ENCODE results near the gene MRI1. TPM values are rescaled to one million over a fixed set of nuclear protein-coding genes. Genes with fewer than 3 reads are reported as not detected.

MRI1 gene
- polyA plus RNA-seq, 2 of the 4 experiments (the other 2 are of a cell fraction): 12.6 to 16.2 TPM

DNA sequence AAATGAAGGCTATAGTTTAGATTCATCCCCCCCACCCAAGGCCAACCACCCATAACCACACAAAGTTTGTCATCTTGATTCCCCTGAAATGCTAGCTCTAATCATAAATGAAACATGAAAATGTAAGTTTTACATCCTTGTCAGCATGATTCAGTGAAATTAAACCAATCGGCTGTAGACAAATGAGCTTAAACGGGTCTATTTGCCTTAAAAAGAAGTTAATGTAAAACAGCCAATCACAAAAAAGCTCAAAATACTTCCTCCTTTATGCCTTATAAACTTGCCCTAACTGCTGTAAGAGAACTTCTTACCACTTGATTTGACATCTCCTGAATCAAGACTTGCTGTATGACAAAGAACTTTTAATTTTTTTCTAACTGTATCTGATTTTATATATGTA is 34.5 kb upstream of the MRI1 start:
- ATAC-seq (no peak), DNase-seq (ENCODE audit: low read depth in 1 of 2, low spot score in 1 of 2) (peak in 1 of 2 experiments; percentile 55), FAIRE-seq (no peak)
- no peak overlapping the region for H3K4me3 ChIP-seq
- no peaks in the 10 kb centered on the region for H3K9me3 ChIP-seq
- TF ChIP-seq ZSCAN20 (CRISPR knock-in tag; IDR thresholded peaks at IDR 0.05): no peak
- TF ChIP-seq MAFK (IDR thresholded peaks at IDR 0.05; ENCODE audit: partially characterized antibody): peak; percentile 34
- TF ChIP-seq NFE2L2 (conservative IDR thresholded peaks at IDR 0.05; ENCODE audit: low read length): peak; percentile 50; the same call in 1 of the 2 replicates
- ChIA-PET CTCF (interaction anchor here (0.6 to 1.4 kb wide), 3 partner anchors 8 to 179 kb away, joined by 3 to 7 read pairs (median 4); no protein-coding TSS in a partner anchor), POLR2A (no interaction called here)
- H3K4me2 ChIP-seq: peak overlapping the region; percentile 91; the same call in 2 of the 3 replicates
- H3K4me1 ChIP-seq: peaks cover 16% of the 10 kb centered on the region
- peak overlapping the region; percentile 83 to 96; a peak in 5 of 6 replicates for H3K27ac ChIP-seq
- WGBS (ENCODE audit: missing lambda C conversion rate): 22% methylated on average over 2 of the region's 2 CpGs

GRCh38 chr19:13731147-13731964 is 33.0 kb upstream of the MRI1 start:
- Histone ChIP-seq H3K4me3 (peak overlapping the region; percentile 54), H3K4me1 (peaks cover 16% of the 10 kb centered on the region), H3K27ac (peak overlapping the region; percentile 83 to 96), H3K9me3 (no peaks in the 10 kb centered on the region), H3K4me2 (peak overlapping the region; percentile 91)
- DNase-seq (ENCODE audit: low read depth in 1 of 2, low spot score in 1 of 2): peak; percentile 86 to 93
- ChIA-PET POLR2A (interaction anchor here (0.9 to 1.2 kb wide), 2 partner anchors 11 to 16 kb away, joined by 3 to 17 read pairs; a partner anchor contains a TSS), CTCF (interaction anchor here (1.2 to 1.6 kb wide), 3 partner anchors 16 to 453 kb away, joined by 3 to 4 read pairs (median 3); a partner anchor contains a TSS)
- peak; percentile 99 for ATAC-seq
- FAIRE-seq: no peak
- TF ChIP-seq PHF8 (IDR thresholded peaks at IDR 0.05; ENCODE audit: borderline replicate concordance, low read depth): 0 out of 2 replicates have a peak, but pooled peaks have one; percentile 15
- TF ChIP-seq FOSL2 (IDR thresholded peaks at IDR 0.05): peak; percentile 80
- peak; percentile 96 for TF ChIP-seq FOSL2 (CRISPR knock-in tag; IDR thresholded peaks at IDR 0.05)
- TF ChIP-seq JUN (IDR thresholded peaks at IDR 0.05): peak; percentile 37 to 54; a peak in 3 of 5 replicates
- no peak for TF ChIP-seq TFCP2L1 (CRISPR knock-in tag; IDR thresholded peaks at IDR 0.05)
- no peak for TF ChIP-seq ZC3H11A (IDR thresholded peaks at IDR 0.05)
- TF ChIP-seq BCL3 (IDR thresholded peaks at IDR 0.05): peak; percentile 65; the same call in 1 of the 3 replicates
- TF ChIP-seq POLR2A (IDR thresholded peaks at IDR 0.05; ENCODE audit: low read length): peak; percentile 68
- TF ChIP-seq JUNB (IDR thresholded peaks at IDR 0.05): peak; percentile 86
- under 1% methylated on average over 28 of the region's 39 CpGs for WGBS (ENCODE audit: missing lambda C conversion rate)

GRCh38 chr19:13732337-13732736 is 32.0 kb upstream of the MRI1 start:
- peak overlapping the region; percentile 54 for H3K4me3 ChIP-seq
- no peak for FAIRE-seq
- peak overlapping the region; percentile 91 for H3K4me2 ChIP-seq
- peaks cover 16% of the 10 kb centered on the region for H3K4me1 ChIP-seq
- H3K27ac ChIP-seq: peak overlapping the region in 1 of 2 experiments; percentile 96; a peak in 3 of 6 replicates
- WGBS (ENCODE audit: missing lambda C conversion rate): 75% methylated on average over 8 of the region's 8 CpGs
- ATAC-seq: no peak
- TF ChIP-seq ATOH8 (CRISPR knock-in tag; IDR thresholded peaks at IDR 0.05; ENCODE audit: low read depth) (no peak), NPAS2 (CRISPR knock-in tag; IDR thresholded peaks at IDR 0.05; ENCODE audit: borderline replicate concordance) (no peak), EHF (CRISPR knock-in tag; IDR thresholded peaks at IDR 0.05) (no peak), BCL3 (IDR thresholded peaks at IDR 0.05) (no peak), POLR2A (IDR thresholded peaks at IDR 0.05; ENCODE audit: low read length) (no peak), KDM1A (IDR thresholded peaks at IDR 0.05; ENCODE audit: low read depth) (no peak), USF2 (IDR thresholded peaks at IDR 0.05) (no peak), EHMT2 (IDR thresholded peaks at IDR 0.05; ENCODE audit: low read depth) (no peak), HDAC2 (IDR thresholded peaks at IDR 0.05) (no peak), EP300 (IDR thresholded peaks at IDR 0.05) (no peak), KDM5A (IDR thresholded peaks at IDR 0.05) (no peak), FOSL2 (IDR thresholded peaks at IDR 0.05) (no peak), FOSL2 (CRISPR knock-in tag; IDR thresholded peaks at IDR 0.05) (no peak), TFCP2L1 (CRISPR knock-in tag; IDR thresholded peaks at IDR 0.05) (no peak), CHD4 (IDR thresholded peaks at IDR 0.05; ENCODE audit: borderline replicate concordance) (no peak), JUN (IDR thresholded peaks at IDR 0.05) (no peak), POLR2AphosphoS2 (conservative IDR thresholded peaks at IDR 0.05; ENCODE audit: low read length) (no peak), SMC3 (IDR thresholded peaks at IDR 0.05) (no peak), SREBF2 (IDR thresholded peaks at IDR 0.05) (no peak)
- CTCF ChIA-PET: interaction anchor here (0.7 to 1.6 kb wide), 3 partner anchors 15 to 454 kb away, joined by 3 to 4 read pairs (median 3); a partner anchor contains a TSS
- no peak for DNase-seq (ENCODE audit: low read depth in 1 of 2, low spot score in 1 of 2)
- H3K9me3 ChIP-seq: no peaks in the 10 kb centered on the region
- POLR2A ChIA-PET: no interaction called here

All from A549 (cell line).